Duodenal mucosa (tissue), 2 donors: ENCODE measurements around the gene CHN1.

Experiments used
- H3K27ac ChIP-seq: one replicate; pipeline ENCODE4 v1.7.0; 2013; ENCODE audit warnings: low read depth, low read length
- H3K27me3 ChIP-seq, 2 donors: one replicate each; pipeline ENCODE4 v1.7.0; 2013; ENCODE audit warnings: low read length in 2 of 2, control low read depth in 1 of 2; ENCODE audit not compliant: insufficient read depth in 2 of 2, control insufficient read depth in 1 of 2
- H3K36me3 ChIP-seq, 2 donors: one replicate each; pipeline ENCODE4 v1.7.0; 2013; ENCODE audit warnings: low read length in 2 of 2, control low read depth in 1 of 2; ENCODE audit not compliant: insufficient read depth in 2 of 2, control insufficient read depth in 1 of 2
- H3K4me1 ChIP-seq, 2 donors: one replicate each; pipeline ENCODE4 v1.7.0; 2013; ENCODE audit warnings: low read length in 2 of 2, control low read depth in 1 of 2; ENCODE audit not compliant: insufficient read depth in 2 of 2, control insufficient read depth in 1 of 2
- H3K4me3 ChIP-seq, 2 donors: one replicate each; pipeline ENCODE4 v1.7.0; 2013; ENCODE audit warnings: low read length in 2 of 2, low read depth in 1 of 2
- H3K9ac ChIP-seq, 2 donors: one replicate each; pipeline ENCODE4 v1.7.0; 2013; ENCODE audit warnings: low read length in 2 of 2, low read depth in 1 of 2
- H3K9me3 ChIP-seq, 2 donors: one replicate each; pipeline ENCODE4 v1.7.0; 2013; ENCODE audit warnings: low read length in 2 of 2, control low read depth in 1 of 2; ENCODE audit not compliant: control insufficient read depth in 1 of 2

Gene CHN1

DNA sequence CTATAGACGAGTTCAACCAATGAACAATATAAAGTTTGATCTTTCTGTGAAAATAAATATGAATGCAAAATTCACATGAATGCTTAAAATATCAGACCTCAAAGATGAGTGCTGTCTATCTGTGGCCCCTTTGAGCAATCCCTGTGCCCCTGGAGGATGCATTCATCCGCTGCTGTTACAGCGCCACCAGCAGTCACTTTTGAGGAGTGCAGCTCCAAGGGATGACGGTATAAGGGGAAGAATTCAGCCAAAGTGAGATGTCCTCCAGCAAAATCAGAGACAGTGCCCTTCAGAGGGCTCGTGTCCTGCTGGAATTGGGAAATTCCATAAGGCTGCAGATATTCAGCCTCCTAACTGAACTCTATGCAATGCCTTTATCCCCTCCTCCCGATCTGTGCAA is 229.0 kb downstream of the CHN1 start:
- H3K4me3 ChIP-seq, result no peak overlapping the region
- peaks cover 7 to 9% of the 10 kb centered on the region in 2 donors for H3K4me1 ChIP-seq
- no peak overlapping the region for H3K9ac ChIP-seq
- H3K27ac ChIP-seq, result no peak overlapping the region
- no peaks in the 10 kb centered on the region for H3K9me3 ChIP-seq
- H3K36me3 ChIP-seq, result no peaks in the 10 kb centered on the region
- H3K27me3 ChIP-seq, result no peaks in the 10 kb centered on the region

DNA sequence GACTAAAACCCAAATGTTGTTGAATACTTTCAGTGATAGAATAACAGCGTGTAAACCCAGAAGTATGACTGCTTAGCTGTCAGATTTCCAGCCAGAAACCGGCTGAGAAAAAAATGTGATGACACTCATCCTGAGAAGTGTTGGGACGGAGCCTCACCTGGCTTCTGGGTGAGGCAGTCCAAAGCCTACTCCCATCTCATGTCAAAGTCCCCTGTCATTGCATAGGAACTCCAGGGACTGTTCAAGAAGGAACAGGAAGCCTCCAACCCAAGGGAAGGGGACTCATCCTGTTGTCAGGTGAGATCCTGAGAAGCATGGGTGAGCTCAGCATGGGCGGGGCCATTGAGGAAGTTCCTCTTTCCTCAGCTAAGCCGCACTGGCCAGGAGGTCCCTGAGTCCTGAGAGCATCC is 229.6 kb downstream of the CHN1 start:
- H3K4me3 ChIP-seq, result no peak overlapping the region

DNA sequence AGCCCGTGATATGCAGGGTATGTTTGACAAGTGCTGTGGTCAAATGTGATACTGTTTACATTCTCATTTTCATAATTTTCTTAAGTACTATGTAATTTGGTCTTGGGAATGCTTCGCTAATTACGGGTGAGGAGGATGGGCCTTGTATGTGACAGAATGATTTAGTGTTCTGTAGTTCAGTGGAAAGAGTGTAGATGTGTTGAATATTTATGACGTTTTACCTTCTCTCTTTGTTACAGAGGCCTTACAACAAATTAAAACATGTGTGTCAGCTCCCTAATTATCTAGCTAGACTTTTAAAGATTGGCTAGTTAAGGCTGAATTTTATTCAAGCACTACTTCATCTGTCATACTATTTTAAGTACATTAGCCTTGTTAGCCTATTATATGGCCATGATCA is 230.3 kb downstream of the CHN1 start:
- H3K36me3 ChIP-seq, result no peaks in the 10 kb centered on the region
- H3K9ac ChIP-seq, result no peak overlapping the region
- H3K27ac ChIP-seq, result no peak overlapping the region
- H3K4me1 ChIP-seq, result peaks cover 7 to 9% of the 10 kb centered on the region in 2 donors
- no peaks in the 10 kb centered on the region for H3K9me3 ChIP-seq
- H3K27me3 ChIP-seq, result no peaks in the 10 kb centered on the region
- no peak overlapping the region for H3K4me3 ChIP-seq

More for the DNA sequence above, 229.6 kb downstream of the CHN1 start:
- H3K9ac ChIP-seq, result no peak overlapping the region
- no peaks in the 10 kb centered on the region for H3K9me3 ChIP-seq
- no peak overlapping the region for H3K27ac ChIP-seq
- no peaks in the 10 kb centered on the region for H3K36me3 ChIP-seq
- no peaks in the 10 kb centered on the region for H3K27me3 ChIP-seq
- H3K4me1 ChIP-seq, result peaks cover 7 to 9% of the 10 kb centered on the region in 2 donors

DNA sequence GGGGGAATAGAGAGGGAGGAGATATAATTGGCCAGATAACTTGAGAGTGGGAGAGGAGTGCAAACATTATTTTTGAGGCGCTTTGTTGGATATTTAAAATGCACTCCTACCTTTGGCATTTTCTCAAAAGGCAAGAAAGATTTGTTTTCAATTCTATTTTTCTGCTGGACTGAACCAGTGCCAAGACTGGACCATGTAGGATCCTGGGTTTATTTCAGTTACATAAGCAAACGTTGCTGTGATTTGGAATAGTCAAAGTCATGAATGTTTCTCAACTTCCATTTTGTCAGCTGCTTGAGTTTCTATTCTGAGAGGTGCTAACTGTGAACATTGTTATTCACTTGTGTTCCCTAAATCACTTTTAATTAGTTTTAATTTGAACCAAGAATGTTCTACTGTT is 232.0 kb downstream of the CHN1 start:
- Histone ChIP-seq H3K9me3 (no peaks in the 10 kb centered on the region), H3K27ac (no peak overlapping the region), H3K4me3 (no peak overlapping the region), H3K4me1 (peaks cover 5 to 7% of the 10 kb centered on the region in 2 donors), H3K36me3 (no peaks in the 10 kb centered on the region), H3K9ac (no peak overlapping the region), H3K27me3 (no peaks in the 10 kb centered on the region)

DNA sequence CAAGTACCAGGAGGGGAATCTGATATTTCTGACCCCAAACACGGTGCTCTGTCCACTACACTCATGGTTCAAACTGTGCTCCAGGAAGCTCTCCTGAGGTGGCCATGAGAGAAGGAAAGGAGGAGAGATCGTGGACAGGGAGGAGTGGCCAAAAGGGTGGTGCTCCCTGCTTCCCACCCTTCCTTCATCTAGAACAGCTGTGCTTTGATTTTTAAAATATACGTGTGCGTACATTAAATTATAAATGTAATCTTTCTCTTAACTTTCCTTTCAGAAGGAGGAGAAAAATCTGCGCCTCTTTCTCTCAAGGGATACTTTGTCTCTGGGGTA is 232.7 kb downstream of the CHN1 start:
- H3K27ac ChIP-seq, result no peak overlapping the region
- H3K36me3 ChIP-seq, result no peaks in the 10 kb centered on the region
- H3K4me3 ChIP-seq, result no peak overlapping the region
- no peak overlapping the region for H3K9ac ChIP-seq
- H3K27me3 ChIP-seq, result no peaks in the 10 kb centered on the region
- no peaks in the 10 kb centered on the region for H3K9me3 ChIP-seq
- H3K4me1 ChIP-seq, result peaks cover 5 to 7% of the 10 kb centered on the region in 2 donors

DNA sequence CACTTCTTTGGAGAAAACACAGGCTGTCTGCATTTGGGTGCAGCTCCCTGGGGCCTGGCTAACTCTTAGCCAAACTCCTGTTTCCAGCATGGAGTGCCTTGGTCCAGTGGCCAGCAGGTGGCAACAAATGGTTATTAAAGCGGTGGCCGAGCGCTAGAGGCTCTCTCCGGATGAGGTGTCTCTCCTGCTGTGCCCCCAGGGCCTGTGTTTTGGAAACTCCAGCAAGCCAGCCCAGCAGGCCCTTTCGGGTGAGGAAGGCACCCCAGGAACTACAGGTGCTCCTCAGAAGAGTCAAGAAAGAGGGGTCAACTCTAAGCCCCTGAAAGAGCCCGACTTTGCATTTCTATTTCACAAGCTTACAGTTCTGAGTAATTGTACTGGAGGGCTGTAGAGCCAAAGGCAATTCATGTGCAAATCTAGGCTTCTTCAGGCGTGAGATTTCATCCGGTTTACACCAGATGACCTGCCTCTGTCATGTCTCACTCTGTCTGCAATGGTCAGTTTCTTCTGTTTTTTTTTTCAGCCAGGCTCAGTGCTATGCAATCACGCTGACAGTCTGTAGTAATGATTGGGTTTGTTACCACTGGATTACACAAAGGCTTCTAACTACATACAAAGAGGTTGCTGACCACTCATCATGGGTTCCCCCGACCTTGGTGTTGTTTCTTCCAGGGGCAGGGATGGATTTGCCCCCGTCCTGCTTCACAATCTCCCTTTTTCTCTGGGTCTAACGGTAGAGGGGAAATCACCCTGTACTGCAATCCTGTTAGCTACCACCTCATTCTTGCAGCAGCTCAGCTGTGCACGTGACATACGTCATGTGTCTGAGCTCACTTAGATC is 233.3 kb downstream of the CHN1 start:
- peaks cover 5 to 7% of the 10 kb centered on the region in 2 donors for H3K4me1 ChIP-seq
- H3K9ac ChIP-seq, result no peak overlapping the region
- no peaks in the 10 kb centered on the region for H3K36me3 ChIP-seq
- no peak overlapping the region for H3K27ac ChIP-seq
- no peak overlapping the region for H3K4me3 ChIP-seq
- H3K27me3 ChIP-seq, result no peaks in the 10 kb centered on the region
- no peaks in the 10 kb centered on the region for H3K9me3 ChIP-seq

DNA sequence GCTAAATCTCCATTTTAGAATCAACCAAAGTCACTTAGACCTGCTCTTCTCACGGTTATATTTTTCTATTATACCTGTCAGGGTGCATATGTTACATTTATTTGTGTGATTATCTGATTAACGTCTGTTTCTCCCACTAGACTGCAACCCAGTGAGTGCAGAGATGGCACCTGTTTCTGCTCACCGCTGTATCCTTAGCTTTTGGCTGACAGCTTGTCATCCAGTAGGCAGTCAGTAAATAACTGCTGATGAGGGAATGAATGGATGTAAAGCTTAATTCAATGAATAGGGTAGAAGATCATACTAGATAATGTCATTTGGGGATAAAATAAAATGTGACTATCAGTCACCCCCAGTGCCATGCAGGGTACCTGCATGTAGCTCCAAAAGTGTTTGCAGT is 234.0 kb downstream of the CHN1 start:
- Histone ChIP-seq H3K27ac (no peak overlapping the region), H3K9me3 (no peaks in the 10 kb centered on the region), H3K36me3 (no peaks in the 10 kb centered on the region), H3K9ac (no peak overlapping the region), H3K4me3 (no peak overlapping the region), H3K4me1 (peaks cover 5 to 7% of the 10 kb centered on the region in 2 donors), H3K27me3 (no peaks in the 10 kb centered on the region)

DNA sequence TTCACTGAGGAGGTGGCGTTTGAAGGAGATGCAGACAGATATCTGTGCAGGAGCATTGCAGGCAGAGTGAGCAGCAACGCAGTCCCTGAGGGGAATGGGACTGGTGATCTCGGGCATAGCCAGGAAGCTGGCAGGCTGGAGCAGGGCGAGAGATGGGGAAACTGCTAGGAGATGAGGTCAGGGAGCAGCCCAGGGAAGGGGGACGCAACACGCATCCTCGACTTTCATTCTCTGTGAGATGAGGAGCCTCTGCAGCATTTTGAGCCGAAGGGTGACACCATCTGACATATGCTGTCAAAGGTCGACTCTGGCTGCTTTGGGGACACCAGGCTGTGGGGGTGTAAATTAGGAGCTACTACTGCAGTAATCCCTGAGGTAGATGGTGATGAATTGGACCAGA is 236.6 kb downstream of the CHN1 start:
- Histone ChIP-seq H3K4me1 (peaks cover 7 to 8% of the 10 kb centered on the region in 2 donors), H3K27ac (no peak overlapping the region), H3K36me3 (no peaks in the 10 kb centered on the region), H3K9ac (no peak overlapping the region), H3K4me3 (no peak overlapping the region), H3K27me3 (no peaks in the 10 kb centered on the region), H3K9me3 (no peaks in the 10 kb centered on the region)

DNA sequence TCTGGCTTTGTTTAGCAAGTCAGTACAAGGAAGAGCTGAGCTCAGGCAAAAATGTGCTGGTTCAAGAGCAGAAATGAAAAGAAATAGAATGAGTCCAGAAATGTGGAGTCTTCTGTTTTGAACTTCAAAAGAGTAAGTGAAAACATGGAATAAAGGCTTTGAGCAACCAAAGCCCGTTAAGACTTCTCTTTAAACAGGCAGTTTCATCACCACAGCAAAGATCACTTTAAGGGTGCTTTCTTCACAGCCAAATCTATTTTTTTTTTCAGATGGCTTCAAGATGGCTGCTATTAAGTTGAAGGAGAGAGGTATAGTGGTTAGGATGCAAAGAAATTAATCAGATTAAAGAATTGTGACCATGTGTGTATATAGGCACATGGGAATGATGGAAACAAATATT is 238.9 kb downstream of the CHN1 start:
- Histone ChIP-seq H3K9ac (no peak overlapping the region), H3K9me3 (no peaks in the 10 kb centered on the region), H3K4me3 (no peak overlapping the region), H3K27me3 (no peaks in the 10 kb centered on the region), H3K27ac (no peak overlapping the region), H3K4me1 (peaks cover 0 to 3% of the 10 kb centered on the region in 2 donors), H3K36me3 (no peaks in the 10 kb centered on the region)

DNA sequence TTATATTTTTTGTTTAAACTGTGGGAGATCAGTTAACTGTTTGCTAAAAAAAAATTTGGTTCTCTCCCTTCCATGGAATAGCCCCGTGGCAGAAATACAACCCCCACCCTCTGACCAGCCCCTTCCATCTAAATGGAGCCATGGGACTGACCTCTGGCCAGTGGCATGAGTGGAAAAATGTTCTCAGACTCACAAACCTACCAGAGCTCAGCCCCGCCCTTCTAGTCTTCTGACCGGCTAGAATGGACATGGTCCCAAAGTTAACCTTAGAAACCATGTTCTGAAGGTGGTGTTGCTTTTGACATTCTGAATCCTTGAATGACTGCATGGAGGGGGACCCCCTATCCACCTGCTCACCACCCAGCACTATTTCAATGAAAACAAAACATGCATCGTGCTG is 239.6 kb downstream of the CHN1 start:
- no peak overlapping the region for H3K9ac ChIP-seq
- H3K27me3 ChIP-seq, result no peaks in the 10 kb centered on the region
- H3K4me3 ChIP-seq, result no peak overlapping the region
- H3K36me3 ChIP-seq, result no peaks in the 10 kb centered on the region
- no peaks in the 10 kb centered on the region for H3K9me3 ChIP-seq
- peaks cover 0 to 3% of the 10 kb centered on the region in 2 donors for H3K4me1 ChIP-seq
- H3K27ac ChIP-seq, result no peak overlapping the region
